Measurements from ENCODE around the gene JAG1.

DNA sequence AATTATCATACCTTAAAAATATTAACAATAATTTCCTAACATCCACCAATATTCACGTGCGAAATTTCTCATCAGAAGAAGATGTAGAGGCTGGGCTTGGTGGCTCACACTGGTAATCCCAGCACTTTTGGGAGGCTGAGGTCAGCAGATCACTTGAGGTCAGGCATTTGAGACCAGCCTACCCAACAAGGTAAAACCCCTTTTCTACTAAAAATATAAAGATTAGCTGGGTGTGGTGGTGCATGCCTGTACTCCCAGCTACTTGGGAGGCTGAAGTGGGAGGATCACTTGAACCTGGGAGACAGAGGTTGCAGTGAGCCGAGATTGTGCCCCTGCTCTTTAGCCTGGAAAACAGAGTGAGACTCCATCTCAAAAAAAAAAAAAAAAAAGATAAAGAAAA lies 36.1 kb upstream of the JAG1 start:
- TF ChIP-seq ZSCAN20 (CRISPR knock-in tag; IDR thresholded peaks at IDR 0.05) (no peak), PBX3 (IDR thresholded peaks at IDR 0.05) (no peak), POLR2A (IDR thresholded peaks at IDR 0.05; ENCODE audit: low read length) (no peak), RAD21 (conservative IDR thresholded peaks at IDR 0.05 in 1 of 2, IDR thresholded peaks at IDR 0.05 in 1 of 2) (no peak), EP300 (IDR thresholded peaks at IDR 0.05) (no peak), SMC3 (IDR thresholded peaks at IDR 0.05) (no peak), HOXA7 (CRISPR knock-in tag; IDR thresholded peaks at IDR 0.05) (no peak), KDM1A (IDR thresholded peaks at IDR 0.05; ENCODE audit: low read depth) (no peak), RFX5 (IDR thresholded peaks at IDR 0.05) (no peak)
- TF ChIP-seq, protein P1, sequence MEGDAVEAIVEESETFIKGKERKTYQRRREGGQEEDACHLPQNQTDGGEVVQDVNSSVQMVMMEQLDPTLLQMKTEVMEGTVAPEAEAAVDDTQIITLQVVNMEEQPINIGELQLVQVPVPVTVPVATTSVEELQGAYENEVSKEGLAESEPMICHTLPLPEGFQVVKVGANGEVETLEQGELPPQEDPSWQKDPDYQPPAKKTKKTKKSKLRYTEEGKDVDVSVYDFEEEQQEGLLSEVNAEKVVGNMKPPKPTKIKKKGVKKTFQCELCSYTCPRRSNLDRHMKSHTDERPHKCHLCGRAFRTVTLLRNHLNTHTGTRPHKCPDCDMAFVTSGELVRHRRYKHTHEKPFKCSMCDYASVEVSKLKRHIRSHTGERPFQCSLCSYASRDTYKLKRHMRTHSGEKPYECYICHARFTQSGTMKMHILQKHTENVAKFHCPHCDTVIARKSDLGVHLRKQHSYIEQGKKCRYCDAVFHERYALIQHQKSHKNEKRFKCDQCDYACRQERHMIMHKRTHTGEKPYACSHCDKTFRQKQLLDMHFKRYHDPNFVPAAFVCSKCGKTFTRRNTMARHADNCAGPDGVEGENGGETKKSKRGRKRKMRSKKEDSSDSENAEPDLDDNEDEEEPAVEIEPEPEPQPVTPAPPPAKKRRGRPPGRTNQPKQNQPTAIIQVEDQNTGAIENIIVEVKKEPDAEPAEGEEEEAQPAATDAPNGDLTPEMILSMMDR (IDR thresholded peaks at IDR 0.05) = no peak
- TF ChIP-seq, protein P2, sequence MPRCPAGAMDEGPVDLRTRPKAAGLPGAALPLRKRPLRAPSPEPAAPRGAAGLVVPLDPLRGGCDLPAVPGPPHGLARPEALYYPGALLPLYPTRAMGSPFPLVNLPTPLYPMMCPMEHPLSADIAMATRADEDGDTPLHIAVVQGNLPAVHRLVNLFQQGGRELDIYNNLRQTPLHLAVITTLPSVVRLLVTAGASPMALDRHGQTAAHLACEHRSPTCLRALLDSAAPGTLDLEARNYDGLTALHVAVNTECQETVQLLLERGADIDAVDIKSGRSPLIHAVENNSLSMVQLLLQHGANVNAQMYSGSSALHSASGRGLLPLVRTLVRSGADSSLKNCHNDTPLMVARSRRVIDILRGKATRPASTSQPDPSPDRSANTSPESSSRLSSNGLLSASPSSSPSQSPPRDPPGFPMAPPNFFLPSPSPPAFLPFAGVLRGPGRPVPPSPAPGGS (IDR thresholded peaks at IDR 0.05) = no peak
- TF ChIP-seq, protein P3, sequence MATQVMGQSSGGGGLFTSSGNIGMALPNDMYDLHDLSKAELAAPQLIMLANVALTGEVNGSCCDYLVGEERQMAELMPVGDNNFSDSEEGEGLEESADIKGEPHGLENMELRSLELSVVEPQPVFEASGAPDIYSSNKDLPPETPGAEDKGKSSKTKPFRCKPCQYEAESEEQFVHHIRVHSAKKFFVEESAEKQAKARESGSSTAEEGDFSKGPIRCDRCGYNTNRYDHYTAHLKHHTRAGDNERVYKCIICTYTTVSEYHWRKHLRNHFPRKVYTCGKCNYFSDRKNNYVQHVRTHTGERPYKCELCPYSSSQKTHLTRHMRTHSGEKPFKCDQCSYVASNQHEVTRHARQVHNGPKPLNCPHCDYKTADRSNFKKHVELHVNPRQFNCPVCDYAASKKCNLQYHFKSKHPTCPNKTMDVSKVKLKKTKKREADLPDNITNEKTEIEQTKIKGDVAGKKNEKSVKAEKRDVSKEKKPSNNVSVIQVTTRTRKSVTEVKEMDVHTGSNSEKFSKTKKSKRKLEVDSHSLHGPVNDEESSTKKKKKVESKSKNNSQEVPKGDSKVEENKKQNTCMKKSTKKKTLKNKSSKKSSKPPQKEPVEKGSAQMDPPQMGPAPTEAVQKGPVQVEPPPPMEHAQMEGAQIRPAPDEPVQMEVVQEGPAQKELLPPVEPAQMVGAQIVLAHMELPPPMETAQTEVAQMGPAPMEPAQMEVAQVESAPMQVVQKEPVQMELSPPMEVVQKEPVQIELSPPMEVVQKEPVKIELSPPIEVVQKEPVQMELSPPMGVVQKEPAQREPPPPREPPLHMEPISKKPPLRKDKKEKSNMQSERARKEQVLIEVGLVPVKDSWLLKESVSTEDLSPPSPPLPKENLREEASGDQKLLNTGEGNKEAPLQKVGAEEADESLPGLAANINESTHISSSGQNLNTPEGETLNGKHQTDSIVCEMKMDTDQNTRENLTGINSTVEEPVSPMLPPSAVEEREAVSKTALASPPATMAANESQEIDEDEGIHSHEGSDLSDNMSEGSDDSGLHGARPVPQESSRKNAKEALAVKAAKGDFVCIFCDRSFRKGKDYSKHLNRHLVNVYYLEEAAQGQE (IDR thresholded peaks at IDR 0.05) = no peak
- TF ChIP-seq, protein P4, sequence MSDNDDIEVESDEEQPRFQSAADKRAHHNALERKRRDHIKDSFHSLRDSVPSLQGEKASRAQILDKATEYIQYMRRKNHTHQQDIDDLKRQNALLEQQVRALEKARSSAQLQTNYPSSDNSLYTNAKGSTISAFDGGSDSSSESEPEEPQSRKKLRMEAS (IDR thresholded peaks at IDR 0.05) = no peak
